IMR-90 (cell line): ENCODE measurements around the gene ESR2. TPM values are rescaled to one million over a fixed set of nuclear protein-coding genes. Genes with fewer than 3 reads are reported as not detected.

ENCODE experiments used
- ATAC-seq: fragments of 200-7000 bp; cut with Tn5 transposase; 2 replicates; pipeline ENCODE4 v1.9.1; 2020; ENCODE audit warnings: low read depth, mild to moderate bottlenecking, moderate library complexity
- BruUV-seq: library from RNA; stranded (reverse); fragments of 400-500 nt; replicated peaks from 2 replicates; lab custom pipeline; 2021; lab: Mats Ljungman, UMichigan
- CTCF ChIA-PET: fragments of 300-600 bp; formaldehyde crosslinking; extraction: SDS; loops from one replicate; lab custom pipeline; 2021; ENCODE audit warnings: antibody characterized with exemption; lab: Yijun Ruan, JAX
- POLR2A ChIA-PET: fragments of 300-600 bp; sonication (Branson Sonifier 250); formaldehyde crosslinking; loops from one replicate; lab custom pipeline; 2022; ENCODE audit warnings: antibody characterized with exemption; ENCODE audit not compliant: unreplicated experiment; lab: Charles Lee
- DNase-seq: peaks from one replicate; pipeline ENCODE4 v3.0.0; 2013
- H2AFZ ChIP-seq: replicated peaks from 2 replicates; pipeline ENCODE3; 2013; ENCODE audit warnings: low read length, mild to moderate bottlenecking; ENCODE audit not compliant: poor library complexity
- H2AK5ac ChIP-seq: 2 replicates; pipeline ENCODE4 v1.6.1; 2013; ENCODE audit warnings: low read depth, low read length, inconsistent platforms
- H2AK9ac ChIP-seq: replicated peaks from 2 replicates; pipeline ENCODE3; 2013; ENCODE audit warnings: mild to moderate bottlenecking, low read depth, low read length, moderate library complexity; ENCODE audit not compliant: poor library complexity
- H2BK120ac ChIP-seq: 2 replicates; pipeline ENCODE4 v1.6.1; 2013; ENCODE audit warnings: low read depth, low read length, inconsistent platforms
- H2BK15ac ChIP-seq: 3 replicates; pipeline ENCODE4 v1.6.1; 2013; ENCODE audit warnings: low read depth, low read length, inconsistent platforms
- H2BK20ac ChIP-seq: 2 replicates; pipeline ENCODE4 v1.6.1; 2013; ENCODE audit warnings: low read depth, mild to moderate bottlenecking, inconsistent platforms, low read length, moderate library complexity
- H2BK5ac ChIP-seq: 2 replicates; pipeline ENCODE4 v1.6.1; 2013; ENCODE audit warnings: mild to moderate bottlenecking, low read depth, low read length, inconsistent platforms; ENCODE audit not compliant: poor library complexity, severe bottlenecking
- H3K14ac ChIP-seq: replicated peaks from 2 replicates; pipeline ENCODE4 v1.6.1; 2013; ENCODE audit warnings: low read depth, low read length, inconsistent platforms
- H3K18ac ChIP-seq: 2 replicates; pipeline ENCODE4 v1.6.1; 2013; ENCODE audit warnings: low read depth, low read length, control low read depth
- H3K23ac ChIP-seq: 2 replicates; pipeline ENCODE4 v1.6.1; 2013; ENCODE audit warnings: low read depth, low read length, inconsistent platforms
- H3K27ac ChIP-seq: 2 replicates; pipeline ENCODE4 v1.5.1; 2013; ENCODE audit warnings: mild to moderate bottlenecking, control low read depth, low read length; ENCODE audit not compliant: insufficient read depth
- H3K27me3 ChIP-seq: 2 replicates; pipeline ENCODE4 v1.6.1; 2013; ENCODE audit warnings: low read length; ENCODE audit not compliant: control insufficient read depth, insufficient read depth
- H3K36me3 ChIP-seq: 2 replicates; pipeline ENCODE4 v1.6.1; 2013; ENCODE audit warnings: low read length, mixed read lengths; ENCODE audit not compliant: control insufficient read depth, insufficient read depth
- H3K4ac ChIP-seq: 2 replicates; pipeline ENCODE4 v1.6.1; 2013; ENCODE audit warnings: low read depth, low read length, inconsistent platforms
- H3K4me1 ChIP-seq: 2 replicates; pipeline ENCODE4 v1.6.1; 2013; ENCODE audit warnings: low read length, mixed read lengths; ENCODE audit not compliant: control insufficient read depth, insufficient read depth
- H3K4me2 ChIP-seq: 2 replicates; pipeline ENCODE4 v1.6.1; 2013; ENCODE audit warnings: low read depth, mild to moderate bottlenecking, control low read depth, low read length, moderate library complexity
- H3K4me3 ChIP-seq: 2 replicates; pipeline ENCODE4 v1.5.1; 2013; ENCODE audit warnings: low read depth, mild to moderate bottlenecking, control low read depth, low read length, moderate library complexity; ENCODE audit not compliant: insufficient read depth
- H3K56ac ChIP-seq: 2 replicates; pipeline ENCODE4 v1.6.1; 2013; ENCODE audit warnings: low read length, inconsistent platforms; ENCODE audit not compliant: insufficient read depth; ENCODE audit errors: extremely low read depth
- H3K79me1 ChIP-seq, 2 experiments: 2 replicates each; pipeline ENCODE4 v1.6.1; 2013; ENCODE audit warnings: low read length in 2 of 2, inconsistent platforms in 1 of 2, low read depth in 1 of 2
- H3K9ac ChIP-seq: 2 replicates; pipeline ENCODE4 v1.6.1; 2013; ENCODE audit warnings: low read depth, low read length, control low read depth
- H3K9me1 ChIP-seq: 2 replicates; pipeline ENCODE4 v1.6.1; 2013; ENCODE audit warnings: low read length, inconsistent platforms; ENCODE audit not compliant: insufficient read depth
- H3K9me3 ChIP-seq: 2 replicates; pipeline ENCODE4 v1.6.1; 2013; ENCODE audit warnings: low read length; ENCODE audit not compliant: control insufficient read depth, insufficient read depth
- H4K20me1 ChIP-seq: 2 replicates; pipeline ENCODE4 v1.6.1; 2013; ENCODE audit warnings: low read length, inconsistent platforms; ENCODE audit not compliant: insufficient read depth
- H4K5ac ChIP-seq: 2 replicates; pipeline ENCODE4 v1.6.1; 2013; ENCODE audit warnings: mild to moderate bottlenecking, low read depth, low read length, control low read depth
- H4K8ac ChIP-seq, 2 experiments: 2 replicates each; pipeline ENCODE4 v1.6.1; 2013; ENCODE audit warnings: low read depth in 2 of 2, low read length in 2 of 2, control low read depth in 1 of 2, inconsistent platforms in 1 of 2
- H4K91ac ChIP-seq: 2 replicates; pipeline ENCODE4 v1.6.1; 2013; ENCODE audit warnings: low read depth, low read length, inconsistent platforms; ENCODE audit not compliant: insufficient read depth
- CEBPB ChIP-seq: IDR thresholded peaks from 2 replicates; pipeline ENCODE4 v1.6.1; 2012; ENCODE audit warnings: low read depth, low read length, improper control_type of control experiment
- RAD21 ChIP-seq: IDR thresholded peaks from 2 replicates; pipeline ENCODE4 v1.6.1; 2012; ENCODE audit warnings: low read length, improper control_type of control experiment
- SMC3 ChIP-seq: fragments of 150-350 bp; IDR thresholded peaks from 2 replicates; pipeline ENCODE4 v1.6.1; 2016; ENCODE audit warnings: low read depth, mild to moderate bottlenecking, antibody characterized with exemption, low read length, moderate library complexity
- WGBS, 2 experiments: methylation state at CpG; one replicate each; pipeline versions ENCODE4 v1.1.5 to v1.1.7; 2013; ENCODE audit warnings: missing lambda C conversion rate in 2 of 2; ENCODE audit not compliant: insufficient read length in 1 of 2; ENCODE audit errors: extremely low coverage in 2 of 2; 5-methylcytosine and 5-hydroxymethylcytosine counted together
- dilution Hi-C: fragments of 300-500 bp; cut with HindIII; formaldehyde crosslinking; loops from one replicate; pipeline ENCODE4 v1.14.3; 2018; ENCODE audit warnings: low sequenced_read_pairs; ENCODE audit not compliant: unreplicated experiment
- in situ Hi-C: fragments of 300-500 bp; cut with MboI; formaldehyde crosslinking; loops from 3 replicates; pipeline ENCODE4 v1.14.3; 2019; ENCODE audit warnings: low sequenced_read_pairs, inconsistent platforms, mixed read lengths
- intact Hi-C: fragments of 100-400 bp; cut with micrococcal nuclease; formaldehyde crosslinking; loops from 2 replicates; pipeline ENCODE4 v1.10.0; 2022
- polyA plus RNA-seq, 3 experiments: library from polyadenylated mRNA; depleted of rRNA; stranded (reverse); fragments of >200 nt; gene quantifications; 2 replicates each; pipeline ENCODE4 v1.2.3, GENCODE V29; 2012; ENCODE audit warnings: low replicate concordance in 1 of 3
- total RNA-seq: library from RNA; depleted of rRNA; stranded (reverse); fragments of >200 nt; gene quantifications from 2 replicates; pipeline ENCODE4 v1.2.3, GENCODE V29; 2012
- TF ChIP-seq, protein P1 (sequence below): conservative IDR thresholded peaks from 2 replicates; pipeline ENCODE4 v1.5.1; 2012; ENCODE audit warnings: mild to moderate bottlenecking, low read depth, low read length, improper control_type of control experiment

Gene ESR2
- total and polyA plus RNA-seq, 2 of the 4 experiments (the other 2 are of a cell fraction), result under 0.01 to 0.03 TPM

DNA sequence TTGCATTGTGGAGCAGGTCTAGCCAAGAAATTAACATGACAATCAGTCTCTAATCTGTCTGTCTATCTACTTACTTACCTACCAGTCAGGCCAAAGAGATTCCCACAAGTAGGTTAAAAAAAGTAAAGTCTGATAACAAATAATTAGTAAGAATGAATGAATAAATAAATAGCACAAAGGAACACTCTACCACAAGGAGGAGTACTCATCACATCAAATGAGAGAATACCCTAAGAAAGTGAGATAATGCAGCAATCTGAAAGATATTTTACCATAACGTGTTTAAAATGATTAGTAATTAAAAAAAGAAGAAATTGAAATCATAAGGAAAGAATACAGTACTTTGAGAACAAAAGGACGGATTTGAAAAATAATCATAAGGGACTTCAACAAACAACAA is 254.1 kb downstream of the ESR2 start:
- H3K36me3 ChIP-seq, result no peaks in the 10 kb centered on the region

More for the DNA sequence above, 254.1 kb downstream of the ESR2 start:
- H3K14ac ChIP-seq, result no peak overlapping the region
- H3K56ac ChIP-seq, result no peak overlapping the region
- H4K5ac ChIP-seq, result no peak overlapping the region
- intact Hi-C loops (loop anchor here (1.0 kb wide), 2 partner anchors 255 to 263 kb away; no protein-coding TSS in a partner anchor), in situ Hi-C loops (loop anchor here (10.0 kb wide), 1 partner anchor 255 kb away; the partner anchor contains the start of gene ESR2), dilution Hi-C loops (loop anchor here (25.0 kb wide), 1 partner anchor 247 kb away; the partner anchor contains the start of gene ESR2)
- no peak overlapping the region for H2AFZ ChIP-seq
- no TSS peak for BruUV-seq
- peak; percentile 44 for DNase-seq
- H3K79me1 ChIP-seq, result no peaks in the 10 kb centered on the region
- no peak overlapping the region for H3K18ac ChIP-seq
- H3K4me2 ChIP-seq, result no peak overlapping the region
- H2AK9ac ChIP-seq, result no peak overlapping the region
- TF ChIP-seq, protein P1, sequence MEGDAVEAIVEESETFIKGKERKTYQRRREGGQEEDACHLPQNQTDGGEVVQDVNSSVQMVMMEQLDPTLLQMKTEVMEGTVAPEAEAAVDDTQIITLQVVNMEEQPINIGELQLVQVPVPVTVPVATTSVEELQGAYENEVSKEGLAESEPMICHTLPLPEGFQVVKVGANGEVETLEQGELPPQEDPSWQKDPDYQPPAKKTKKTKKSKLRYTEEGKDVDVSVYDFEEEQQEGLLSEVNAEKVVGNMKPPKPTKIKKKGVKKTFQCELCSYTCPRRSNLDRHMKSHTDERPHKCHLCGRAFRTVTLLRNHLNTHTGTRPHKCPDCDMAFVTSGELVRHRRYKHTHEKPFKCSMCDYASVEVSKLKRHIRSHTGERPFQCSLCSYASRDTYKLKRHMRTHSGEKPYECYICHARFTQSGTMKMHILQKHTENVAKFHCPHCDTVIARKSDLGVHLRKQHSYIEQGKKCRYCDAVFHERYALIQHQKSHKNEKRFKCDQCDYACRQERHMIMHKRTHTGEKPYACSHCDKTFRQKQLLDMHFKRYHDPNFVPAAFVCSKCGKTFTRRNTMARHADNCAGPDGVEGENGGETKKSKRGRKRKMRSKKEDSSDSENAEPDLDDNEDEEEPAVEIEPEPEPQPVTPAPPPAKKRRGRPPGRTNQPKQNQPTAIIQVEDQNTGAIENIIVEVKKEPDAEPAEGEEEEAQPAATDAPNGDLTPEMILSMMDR, result peak; percentile 72
- TF ChIP-seq SMC3, result peak; percentile 85
- no peak for TF ChIP-seq CEBPB
- TF ChIP-seq RAD21, result peak; percentile 80
- H3K4ac ChIP-seq, result no peak overlapping the region
- no peak overlapping the region for H2AK5ac ChIP-seq
- no CpG with 5 or more reads among the region's 2 CpGs for WGBS, 2 experiments
- H2BK15ac ChIP-seq, result no peak overlapping the region
- no peaks in the 10 kb centered on the region for H3K9me1 ChIP-seq
- H3K9me3 ChIP-seq, result 0 out of 2 replicates have a peak, but pooled peaks cover 2% of the 10 kb centered on the region
- H3K9ac ChIP-seq, result no peak overlapping the region
- no peak overlapping the region for H4K91ac ChIP-seq
- H3K27ac ChIP-seq, result no peak overlapping the region
- POLR2A ChIA-PET, result no interaction called here
- no peak overlapping the region for H2BK5ac ChIP-seq
- H2BK120ac ChIP-seq, result no peak overlapping the region
- no peaks in the 10 kb centered on the region for H3K27me3 ChIP-seq
- no peaks in the 10 kb centered on the region; the same call in none of the 2 replicates for H3K4me1 ChIP-seq
- no peak overlapping the region for H2BK20ac ChIP-seq
- no peak; the same call in 1 of the 2 replicates for ATAC-seq
- CTCF ChIA-PET, result no interaction called here
- no peak overlapping the region for H3K23ac ChIP-seq
- no peak overlapping the region for H4K8ac ChIP-seq
- H3K4me3 ChIP-seq, result no peak overlapping the region
- H4K20me1 ChIP-seq, result no peaks in the 10 kb centered on the region
